K562 (cell line): ENCODE data around the gene EPN3. TPM values are rescaled to one million over a fixed set of nuclear protein-coding genes. Genes with fewer than 3 reads are reported as not detected.

Experiments
- ATAC-seq: fragments of 200-7000 bp; cut with Tn5 transposase; 3 replicates; pipeline ENCODE4 v1.9.1; 2020; ENCODE audit warnings: moderate library complexity
- BruUV-seq: library from RNA; stranded (reverse); fragments of 400-500 nt; replicated peaks from 2 replicates; lab custom pipeline; 2021; lab: Mats Ljungman, UMichigan
- CTCF ChIA-PET: fragments of 300-600 bp; formaldehyde crosslinking; extraction: SDS; loops from one replicate; lab custom pipeline; 2021; ENCODE audit warnings: low intra/inter-chr PET ratio; lab: Yijun Ruan, JAX
- POLR2A ChIA-PET: fragments of 300-600, 350-650 bp; sonication (Branson Sonifier 250); formaldehyde crosslinking; extraction: SDS; loops from one replicate; lab custom pipeline; 2021; ENCODE audit warnings: antibody characterized with exemption, inconsistent platforms; lab: Yijun Ruan, JAX
- DNase-seq, 4 experiments: peaks; one replicate each; pipeline versions ENCODE4 v3.0.0 to v3.0.0-alpha.2; 2011 to 2018; ENCODE audit warnings: low spot score in 3 of 4, mixed read lengths in 3 of 4; ENCODE audit errors: extremely low read depth in 1 of 4
- FAIRE-seq: peaks from 2 replicates; lab custom pipeline; 2011; peaks lifted over from hg19 to GRCh38; lab: Jason Lieb, UNC
- H2AFZ ChIP-seq: 2 replicates; pipeline ENCODE4 v1.6.0; 2011; ENCODE audit warnings: low read depth, low read length, control low read depth, inconsistent platforms
- H3K27ac ChIP-seq: fragments of 200-600 bp; 3 replicates; pipeline ENCODE4 v1.8.0; 2011; ENCODE audit warnings: low read depth, mild to moderate bottlenecking, control low read depth, inconsistent platforms, low read length, moderate library complexity, mixed read lengths; ENCODE audit errors: extremely low read depth
- H3K27me3 ChIP-seq, 2 experiments: fragments of 300-600 bp in 1 of 2; 2 replicates in 1 of 2; 3 replicates in 1 of 2; pipeline versions ENCODE4 v1.6.0 to v1.8.0; 2011; ENCODE audit warnings: inconsistent platforms in 2 of 2, low read length in 2 of 2, mild to moderate bottlenecking in 1 of 2, mixed read lengths in 1 of 2, moderate library complexity in 1 of 2; ENCODE audit not compliant: control insufficient read depth in 2 of 2, insufficient read depth in 2 of 2
- H3K36me3 ChIP-seq: fragments of 300-600 bp; 3 replicates; pipeline ENCODE4 v1.8.0; 2011; ENCODE audit warnings: mild to moderate bottlenecking, low read length, inconsistent platforms; ENCODE audit not compliant: control insufficient read depth, insufficient read depth
- H3K4me1 ChIP-seq, 2 experiments: fragments of 200-600 bp in 1 of 2; replicated peaks in 1 of 2; 2 replicates in 1 of 2; 3 replicates in 1 of 2; pipeline versions ENCODE4 v1.5.1 to v1.8.0; 2011; ENCODE audit warnings: inconsistent platforms in 2 of 2, low read length in 2 of 2, mild to moderate bottlenecking in 1 of 2, mixed read lengths in 1 of 2, moderate library complexity in 1 of 2; ENCODE audit not compliant: control insufficient read depth in 2 of 2, insufficient read depth in 2 of 2
- H3K4me2 ChIP-seq: 2 replicates; pipeline ENCODE4 v1.6.1; 2011; ENCODE audit warnings: low read length, control low read depth, inconsistent platforms, mixed read lengths; ENCODE audit not compliant: insufficient read depth
- H3K4me3 ChIP-seq: fragments of 200-600 bp; sonication (generic), shearing (Covaris generic); 2 replicates; pipeline ENCODE4 v1.5.1; 2016; ENCODE audit warnings: control low read depth, inconsistent platforms
- H3K79me2 ChIP-seq: fragments of 200-600 bp; 3 replicates; pipeline ENCODE4 v1.8.0; 2011; ENCODE audit warnings: low read length, inconsistent platforms; ENCODE audit not compliant: control insufficient read depth, insufficient read depth
- H3K9ac ChIP-seq, 2 experiments: 2 replicates each; pipeline versions ENCODE4 v1.6.0 to v1.6.1; 2011; ENCODE audit warnings: low read depth in 2 of 2, low read length in 2 of 2, control low read depth in 1 of 2, inconsistent platforms in 1 of 2, mild to moderate bottlenecking in 1 of 2, mixed read lengths in 1 of 2; ENCODE audit not compliant: insufficient read depth in 1 of 2
- H3K9me1 ChIP-seq: one replicate; pipeline ENCODE4 v1.6.0; 2011; ENCODE audit warnings: inconsistent platforms, mild to moderate bottlenecking, low read length, moderate library complexity; ENCODE audit not compliant: control insufficient read depth, insufficient read depth
- H3K9me3 ChIP-seq: replicated peaks from 2 replicates; pipeline ENCODE4 v1.5.1; 2011; ENCODE audit warnings: low read depth, low read length, inconsistent platforms; ENCODE audit not compliant: control insufficient read depth, insufficient read depth
- H4K20me1 ChIP-seq: replicated peaks from 2 replicates; pipeline ENCODE4 v1.6.1; 2011; ENCODE audit warnings: low read length, inconsistent platforms, mixed read lengths; ENCODE audit not compliant: control insufficient read depth, insufficient read depth
- CXXC5 ChIP-seq: fragments of 250-450 bp; sonication (Bioruptor Pico); IDR thresholded peaks from 2 replicates; pipeline ENCODE4 v1.8.0; 2022; ENCODE audit warnings: inconsistent platforms, mild to moderate bottlenecking, moderate library complexity
- MCM3 ChIP-seq: fragments of 450-650 bp; IDR thresholded peaks from 2 replicates; pipeline ENCODE4 v1.6.1; 2016
- MYBL2 ChIP-seq, 2 experiments: fragments of 450-650 bp in 1 of 2; sonication (generic) in 1 of 2; formaldehyde crosslinking in 1 of 2; IDR thresholded peaks; 2 replicates each; pipeline versions ENCODE4 v1.6.1 to v1.8.1; 2017 to 2022; ENCODE audit warnings: borderline replicate concordance in 1 of 2, inconsistent platforms in 1 of 2, low read depth in 1 of 2, mild to moderate bottlenecking in 1 of 2, missing genetic modification reagents in 1 of 2, moderate library complexity in 1 of 2
- NBN ChIP-seq: fragments of 450-650 bp; IDR thresholded peaks from 2 replicates; pipeline ENCODE4 v1.6.1; 2016; ENCODE audit warnings: low read depth, mild to moderate bottlenecking
- NFRKB ChIP-seq: fragments of 450-650 bp; IDR thresholded peaks from 2 replicates; pipeline ENCODE4 v1.6.1; 2016; ENCODE audit warnings: low read depth
- ZKSCAN1 ChIP-seq: fragments of 150-350 bp; IDR thresholded peaks from 2 replicates; pipeline ENCODE4 v1.6.1; 2016; ENCODE audit warnings: low read depth, low read length
- ZNF316 ChIP-seq: fragments of 450-650 bp; IDR thresholded peaks from 2 replicates; pipeline ENCODE4 v1.6.1; 2016
- WGBS: fragments of 100-300 bp; shearing (Covaris generic); methylation state at CpG from one replicate; pipeline ENCODE4 v1.1.6; 2016; ENCODE audit warnings: low coverage, mixed read lengths; ENCODE audit not compliant: insufficient coverage; ENCODE audit errors: missing lambda C conversion rate; 5-methylcytosine and 5-hydroxymethylcytosine counted together
- in situ Hi-C: fragments of 300-500 bp; cut with MboI; formaldehyde crosslinking; loops from 4 replicates; pipeline ENCODE4 v1.15.0; 2018; ENCODE audit warnings: inconsistent platforms, mixed read lengths
- intact Hi-C: fragments of 100-400 bp; cut with micrococcal nuclease; formaldehyde crosslinking; loops from 2 replicates; pipeline ENCODE4 v1.14.2; 2022
- polyA plus RNA-seq, 8 experiments: library from polyadenylated mRNA; depleted of rRNA in 4 of 8; stranded (reverse) in 5 of 8; unstranded in 3 of 8; fragments of >200 nt; fragmentation: Nextera tagmentation in 2 of 8; fragmentation: Illumina TruSeq in 1 of 8; extraction: Ambion mirVana in 2 of 8; extraction: Trizol in 1 of 8; gene quantifications; 2 replicates each; pipeline versions ENCODE4 v1.2.1 to v1.2.3, GENCODE V29; 2011 to 2014; ENCODE audit warnings: inconsistent platforms in 1 of 8, missing spikeins in 1 of 8
- total RNA-seq, 7 experiments: library from RNA; depleted of rRNA in 6 of 7; stranded (reverse); fragments of >200 nt in 6 of 7; fragmentation: Illumina TruSeq in 2 of 7; extraction: Trizol in 2 of 7; gene quantifications; 2 replicates each; pipeline versions ENCODE4 v1.2.1 to v1.2.3, GENCODE V29; 2011 to 2021; ENCODE audit warnings: low replicate concordance in 1 of 7
- TF ChIP-seq, protein P1 (sequence below): fragments of 450-650 bp; IDR thresholded peaks from 2 replicates; pipeline ENCODE4 v1.6.1; 2016; ENCODE audit warnings: low read depth
- TF ChIP-seq, protein P2 (sequence below): fragments of 450-650 bp; IDR thresholded peaks from one replicate; pipeline ENCODE4 v1.6.1; 2018; ENCODE audit warnings: mild to moderate bottlenecking, moderate library complexity; ENCODE audit not compliant: partially characterized antibody
- TF ChIP-seq, protein P3 (sequence below): IDR thresholded peaks from 2 replicates; pipeline ENCODE4 v1.6.1; 2011; ENCODE audit not compliant: insufficient read length; ENCODE audit errors: extremely low read depth
- TF ChIP-seq, protein P4 (sequence below): fragments of 250-450 bp; sonication (Bioruptor Pico); IDR thresholded peaks from 2 replicates; pipeline ENCODE4 v1.8.0; 2022; ENCODE audit warnings: moderate library complexity, mild to moderate bottlenecking, inconsistent platforms

The EPN3 gene
- total and polyA plus RNA-seq, 9 of the 15 experiments (the other 6 are each of a cell fraction or from before 2014, with no cell fraction given), result 0.16 TPM; not detected in 8

DNA sequence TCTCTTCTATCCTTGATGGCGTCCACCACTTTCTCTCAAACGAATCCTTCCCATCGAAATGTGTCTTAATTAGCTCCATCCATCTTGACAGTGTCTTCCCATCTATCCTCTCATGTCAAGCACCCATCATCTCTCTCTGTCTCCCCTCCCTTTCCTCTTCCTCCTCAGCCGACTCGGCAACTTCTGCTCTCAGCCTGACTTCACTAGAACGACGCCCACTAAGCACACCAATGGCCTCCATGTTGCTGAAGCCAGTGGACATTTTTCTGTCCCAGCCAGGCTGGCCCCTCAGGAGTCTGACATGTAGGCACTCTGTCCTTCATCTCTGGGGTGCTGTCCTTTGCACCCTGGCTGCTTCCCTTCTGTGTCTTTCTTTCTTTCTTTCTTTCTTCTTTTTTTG is 12.0 kb downstream of the EPN3 start (continued):
- TF ChIP-seq, protein P1, sequence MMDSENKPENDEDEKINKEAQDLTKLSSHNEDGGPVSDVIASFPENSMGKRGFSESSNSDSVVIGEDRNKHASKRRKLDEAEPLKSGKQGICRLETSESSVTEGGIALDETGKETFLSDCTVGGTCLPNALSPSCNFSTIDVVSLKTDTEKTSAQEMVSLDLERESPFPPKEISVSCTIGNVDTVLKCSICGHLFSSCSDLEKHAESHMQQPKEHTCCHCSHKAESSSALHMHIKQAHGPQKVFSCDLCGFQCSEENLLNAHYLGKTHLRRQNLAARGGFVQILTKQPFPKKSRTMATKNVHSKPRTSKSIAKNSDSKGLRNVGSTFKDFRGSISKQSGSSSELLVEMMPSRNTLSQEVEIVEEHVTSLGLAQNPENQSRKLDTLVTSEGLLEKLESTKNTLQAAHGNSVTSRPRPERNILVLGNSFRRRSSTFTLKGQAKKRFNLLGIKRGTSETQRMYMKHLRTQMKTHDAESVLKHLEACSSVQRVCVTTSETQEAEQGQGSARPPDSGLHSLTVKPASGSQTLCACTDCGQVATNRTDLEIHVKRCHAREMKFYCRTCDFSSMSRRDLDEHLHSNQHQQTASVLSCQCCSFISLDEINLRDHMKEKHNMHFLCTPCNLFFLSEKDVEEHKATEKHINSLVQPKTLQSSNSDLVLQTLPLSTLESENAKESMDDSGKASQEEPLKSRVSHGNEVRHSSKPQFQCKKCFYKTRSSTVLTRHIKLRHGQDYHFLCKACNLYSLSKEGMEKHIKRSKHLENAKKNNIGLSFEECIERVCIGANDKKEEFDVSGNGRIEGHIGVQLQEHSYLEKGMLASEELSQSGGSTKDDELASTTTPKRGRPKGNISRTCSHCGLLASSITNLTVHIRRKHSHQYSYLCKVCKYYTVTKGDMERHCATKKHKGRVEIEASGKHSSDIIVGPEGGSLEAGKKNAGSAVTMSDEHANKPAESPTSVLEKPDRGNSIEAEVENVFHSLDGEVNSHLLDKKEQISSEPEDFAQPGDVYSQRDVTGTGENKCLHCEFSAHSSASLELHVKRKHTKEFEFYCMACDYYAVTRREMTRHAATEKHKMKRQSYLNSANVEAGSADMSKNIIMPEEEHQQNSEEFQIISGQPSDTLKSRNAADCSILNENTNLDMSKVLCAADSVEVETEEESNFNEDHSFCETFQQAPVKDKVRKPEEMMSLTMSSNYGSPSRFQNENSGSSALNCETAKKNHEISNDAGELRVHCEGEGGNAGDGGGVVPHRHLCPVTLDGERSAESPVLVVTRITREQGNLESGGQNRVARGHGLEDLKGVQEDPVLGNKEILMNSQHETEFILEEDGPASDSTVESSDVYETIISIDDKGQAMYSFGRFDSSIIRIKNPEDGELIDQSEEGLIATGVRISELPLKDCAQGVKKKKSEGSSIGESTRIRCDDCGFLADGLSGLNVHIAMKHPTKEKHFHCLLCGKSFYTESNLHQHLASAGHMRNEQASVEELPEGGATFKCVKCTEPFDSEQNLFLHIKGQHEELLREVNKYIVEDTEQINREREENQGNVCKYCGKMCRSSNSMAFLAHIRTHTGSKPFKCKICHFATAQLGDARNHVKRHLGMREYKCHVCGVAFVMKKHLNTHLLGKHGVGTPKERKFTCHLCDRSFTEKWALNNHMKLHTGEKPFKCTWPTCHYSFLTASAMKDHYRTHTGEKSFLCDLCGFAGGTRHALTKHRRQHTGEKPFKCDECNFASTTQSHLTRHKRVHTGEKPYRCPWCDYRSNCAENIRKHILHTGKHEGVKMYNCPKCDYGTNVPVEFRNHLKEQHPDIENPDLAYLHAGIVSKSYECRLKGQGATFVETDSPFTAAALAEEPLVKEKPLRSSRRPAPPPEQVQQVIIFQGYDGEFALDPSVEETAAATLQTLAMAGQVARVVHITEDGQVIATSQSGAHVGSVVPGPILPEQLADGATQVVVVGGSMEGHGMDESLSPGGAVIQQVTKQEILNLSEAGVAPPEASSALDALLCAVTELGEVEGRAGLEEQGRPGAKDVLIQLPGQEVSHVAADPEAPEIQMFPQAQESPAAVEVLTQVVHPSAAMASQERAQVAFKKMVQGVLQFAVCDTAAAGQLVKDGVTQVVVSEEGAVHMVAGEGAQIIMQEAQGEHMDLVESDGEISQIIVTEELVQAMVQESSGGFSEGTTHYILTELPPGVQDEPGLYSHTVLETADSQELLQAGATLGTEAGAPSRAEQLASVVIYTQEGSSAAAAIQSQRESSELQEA, result no peak
- no peak for TF ChIP-seq ZNF316

DNA sequence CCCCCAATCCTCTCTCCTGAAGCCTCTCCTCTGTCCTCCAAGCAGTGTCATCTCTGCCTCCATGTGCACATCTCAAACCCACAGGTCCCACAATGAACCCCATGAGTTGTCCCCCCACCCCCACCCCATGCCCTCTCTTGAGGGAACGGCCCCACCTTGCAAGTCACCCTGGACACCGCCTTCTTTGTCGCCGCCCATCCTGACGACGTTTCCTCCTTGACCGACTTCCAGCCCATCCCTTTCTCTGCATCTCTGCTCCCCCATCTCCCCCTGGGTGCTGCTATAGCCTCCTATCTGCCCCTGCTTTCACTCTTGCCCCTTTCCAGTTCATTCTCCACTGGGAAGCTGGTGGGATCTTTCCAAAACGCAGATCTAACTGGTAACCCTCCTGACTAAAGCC is 12.8 kb downstream of the EPN3 start:
- Histone ChIP-seq H3K9me3 (no peaks in the 10 kb centered on the region), H3K36me3 (no peaks in the 10 kb centered on the region), H3K9me1 (no peaks in the 10 kb centered on the region), H2AFZ (no peak overlapping the region), H3K79me2 (no peaks in the 10 kb centered on the region), H4K20me1 (0 out of 2 replicates have a peak, but pooled peaks cover 4% of the 10 kb centered on the region), H3K9ac (no peak overlapping the region), H3K27ac (no peak overlapping the region), H3K27me3 (no peaks in the 10 kb centered on the region), H3K4me2 (no peak overlapping the region), H3K4me3 (no peak overlapping the region), H3K4me1 (peaks cover 15 to 54% of the 10 kb centered on the region in 2 experiments; a peak in 4 of 5 replicates)
- WGBS, result 5% methylated on average over 8 of the region's 8 CpGs
- in situ Hi-C loops (loop anchor here (5.0 to 10.0 kb wide), 4 partner anchors 82 to 409 kb away; no protein-coding TSS in a partner anchor), intact Hi-C loops (loop anchor here (5.0 kb wide), 1 partner anchor 397 kb away; no protein-coding TSS in a partner anchor)
- BruUV-seq, result no TSS peak
- DNase-seq, result peak in 1 of 4 experiments; percentile 31
- ChIA-PET POLR2A (no interaction called here), CTCF (interaction anchor here (2.5 kb wide), 1 partner anchor 81 kb away, joined by 9 read pairs; no protein-coding TSS in a partner anchor)
- no peak for FAIRE-seq
- no peak for ATAC-seq
- TF ChIP-seq NFRKB (no peak), MCM3 (no peak), ZKSCAN1 (no peak), CXXC5 (no peak), NBN (no peak), MYBL2 (IDR thresholded peaks at IDR 0.05; ENCODE audit: low read depth) (no peak), MYBL2 (CRISPR knock-in tag; IDR thresholded peaks at IDR 0.05; ENCODE audit: borderline replicate concordance) (no peak)
- TF ChIP-seq, protein P2, sequence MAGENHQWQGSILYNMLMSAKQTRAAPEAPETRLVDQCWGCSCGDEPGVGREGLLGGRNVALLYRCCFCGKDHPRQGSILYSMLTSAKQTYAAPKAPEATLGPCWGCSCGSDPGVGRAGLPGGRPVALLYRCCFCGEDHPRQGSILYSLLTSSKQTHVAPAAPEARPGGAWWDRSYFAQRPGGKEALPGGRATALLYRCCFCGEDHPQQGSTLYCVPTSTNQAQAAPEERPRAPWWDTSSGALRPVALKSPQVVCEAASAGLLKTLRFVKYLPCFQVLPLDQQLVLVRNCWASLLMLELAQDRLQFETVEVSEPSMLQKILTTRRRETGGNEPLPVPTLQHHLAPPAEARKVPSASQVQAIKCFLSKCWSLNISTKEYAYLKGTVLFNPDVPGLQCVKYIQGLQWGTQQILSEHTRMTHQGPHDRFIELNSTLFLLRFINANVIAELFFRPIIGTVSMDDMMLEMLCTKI, result no peak
- TF ChIP-seq, protein P3, sequence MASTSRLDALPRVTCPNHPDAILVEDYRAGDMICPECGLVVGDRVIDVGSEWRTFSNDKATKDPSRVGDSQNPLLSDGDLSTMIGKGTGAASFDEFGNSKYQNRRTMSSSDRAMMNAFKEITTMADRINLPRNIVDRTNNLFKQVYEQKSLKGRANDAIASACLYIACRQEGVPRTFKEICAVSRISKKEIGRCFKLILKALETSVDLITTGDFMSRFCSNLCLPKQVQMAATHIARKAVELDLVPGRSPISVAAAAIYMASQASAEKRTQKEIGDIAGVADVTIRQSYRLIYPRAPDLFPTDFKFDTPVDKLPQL, result no peak
- TF ChIP-seq, protein P4, sequence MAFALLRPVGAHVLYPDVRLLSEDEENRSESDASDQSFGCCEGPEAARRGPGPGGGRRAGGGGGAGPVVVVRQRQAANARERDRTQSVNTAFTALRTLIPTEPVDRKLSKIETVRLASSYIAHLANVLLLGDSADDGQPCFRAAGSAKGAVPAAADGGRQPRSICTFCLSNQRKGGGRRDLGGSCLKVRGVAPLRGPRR (CRISPR knock-in tag), result no peak
